OCI-LY3 (cell line): ENCODE measurements around the gene TMEM255B.

Source experiments
- EZH2phosphoT487 ChIP-seq: fragments of 200-600 bp; shearing (Covaris generic); IDR thresholded peaks from 2 replicates; pipeline ENCODE4 v1.6.1; 2018; ENCODE audit warnings: antibody characterized with exemption, mixed run types, low read depth
- TF ChIP-seq, protein P1 (sequence below): fragments of 200-600, 300-600 bp; sonication (generic); IDR thresholded peaks from 2 replicates; pipeline ENCODE4 v1.5.1; 2014; ENCODE audit warnings: antibody characterized with exemption, low read length, low read depth

DNA sequence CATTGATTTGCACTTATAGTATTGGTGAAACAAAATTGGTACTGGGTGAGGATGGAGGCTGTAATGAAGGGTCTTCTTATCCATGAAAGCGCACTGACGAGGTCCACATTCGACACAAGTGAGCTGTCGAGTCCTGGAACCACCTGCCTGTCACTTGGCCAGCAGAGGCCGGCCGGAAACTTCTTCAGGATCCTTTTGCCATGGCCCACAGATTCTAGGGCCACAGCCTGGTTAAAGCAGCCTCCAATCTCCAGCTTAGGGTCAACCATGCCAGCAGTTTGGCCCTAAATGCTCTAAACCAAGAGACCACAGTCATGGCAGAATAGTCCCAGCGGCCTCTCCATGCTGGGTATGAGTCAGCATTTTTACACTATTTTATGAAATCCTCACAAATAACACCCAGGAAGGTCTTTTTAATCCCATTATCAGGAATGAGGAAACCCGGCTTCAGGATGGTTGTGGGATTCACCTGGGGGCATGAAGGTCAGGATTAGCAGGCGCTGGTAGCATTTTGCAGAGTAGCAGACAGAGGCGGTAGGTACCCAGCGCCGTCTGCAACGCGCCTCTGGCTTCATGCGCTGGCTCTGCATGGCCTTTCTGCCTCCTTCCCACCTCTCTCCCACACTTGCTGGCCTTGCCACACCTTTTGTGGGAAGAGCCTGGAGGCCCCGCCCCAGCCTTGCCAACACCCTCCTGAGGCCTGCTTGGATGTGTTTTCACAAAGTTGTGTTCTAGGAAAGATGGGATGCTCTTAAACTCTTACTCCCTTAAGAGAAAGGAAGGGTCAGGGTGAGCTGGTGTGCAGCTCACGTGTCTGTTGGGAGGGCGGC lies 89.6 kb downstream of the TMEM255B start:
- TF ChIP-seq, protein P1, sequence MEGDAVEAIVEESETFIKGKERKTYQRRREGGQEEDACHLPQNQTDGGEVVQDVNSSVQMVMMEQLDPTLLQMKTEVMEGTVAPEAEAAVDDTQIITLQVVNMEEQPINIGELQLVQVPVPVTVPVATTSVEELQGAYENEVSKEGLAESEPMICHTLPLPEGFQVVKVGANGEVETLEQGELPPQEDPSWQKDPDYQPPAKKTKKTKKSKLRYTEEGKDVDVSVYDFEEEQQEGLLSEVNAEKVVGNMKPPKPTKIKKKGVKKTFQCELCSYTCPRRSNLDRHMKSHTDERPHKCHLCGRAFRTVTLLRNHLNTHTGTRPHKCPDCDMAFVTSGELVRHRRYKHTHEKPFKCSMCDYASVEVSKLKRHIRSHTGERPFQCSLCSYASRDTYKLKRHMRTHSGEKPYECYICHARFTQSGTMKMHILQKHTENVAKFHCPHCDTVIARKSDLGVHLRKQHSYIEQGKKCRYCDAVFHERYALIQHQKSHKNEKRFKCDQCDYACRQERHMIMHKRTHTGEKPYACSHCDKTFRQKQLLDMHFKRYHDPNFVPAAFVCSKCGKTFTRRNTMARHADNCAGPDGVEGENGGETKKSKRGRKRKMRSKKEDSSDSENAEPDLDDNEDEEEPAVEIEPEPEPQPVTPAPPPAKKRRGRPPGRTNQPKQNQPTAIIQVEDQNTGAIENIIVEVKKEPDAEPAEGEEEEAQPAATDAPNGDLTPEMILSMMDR, result no peak
- no peak for TF ChIP-seq EZH2phosphoT487
